ENCODE measurements around the gene CZIB. TPM values are rescaled to one million over a fixed set of nuclear protein-coding genes. Genes with fewer than 3 reads are reported as not detected.
A peak's percentile ranks its signal among the peaks of the same experiment; 100 is the strongest.

CZIB gene
- total and polyA plus RNA-seq, 2 of the 13 experiments (the other 11 are each of a cell fraction or from before 2014, with no cell fraction given): 49.2 to 67.0 TPM

GRCh38 chr1:53238197-53239155, 18.0 kb upstream of the CZIB start, which contains the start of gene MAGOH (continued):
- TF ChIP-seq MED13 (CRISPR knock-in tag; IDR thresholded peaks at IDR 0.05) (no peak), KLF9 (CRISPR knock-in tag; IDR thresholded peaks at IDR 0.05; ENCODE audit: low read depth) (no peak), ZSCAN5A (CRISPR knock-in tag; IDR thresholded peaks at IDR 0.05; ENCODE audit: borderline replicate concordance) (0 out of 2 replicates have a peak, but pooled peaks have one; percentile 42), ATF3 (CRISPR knock-in tag; IDR thresholded peaks at IDR 0.05) (no peak), SAP130 (CRISPR knock-in tag; IDR thresholded peaks at IDR 0.05; ENCODE audit: low read depth) (peak; percentile 97), ZNF3 (CRISPR knock-in tag; IDR thresholded peaks at IDR 0.05) (no peak), TAF15 (IDR thresholded peaks at IDR 0.05; ENCODE audit: low read depth, low read length, poor library complexity, severe bottlenecking) (peak; percentile 48), ZSCAN29 (CRISPR knock-in tag; conservative IDR thresholded peaks at IDR 0.05) (peak; percentile 81), ZNF33B (CRISPR knock-in tag; IDR thresholded peaks at IDR 0.05) (no peak), NCOA2 (CRISPR knock-in tag; IDR thresholded peaks at IDR 0.05) (peak; percentile 63; the same call in 1 of the 2 replicates), ZNF343 (CRISPR knock-in tag; IDR thresholded peaks at IDR 0.05) (peak; percentile 73; the same call in 1 of the 2 replicates), ZNF800 (CRISPR knock-in tag; IDR thresholded peaks at IDR 0.05) (no peak), ZSCAN25 (CRISPR knock-in tag; IDR thresholded peaks at IDR 0.05) (no peak), CENPX (CRISPR knock-in tag; IDR thresholded peaks at IDR 0.05) (no peak), PAWR (CRISPR knock-in tag; IDR thresholded peaks at IDR 0.05; ENCODE audit: borderline replicate concordance) (peak; percentile 67; the same call in 1 of the 2 replicates), JUND (CRISPR knock-in tag; IDR thresholded peaks at IDR 0.05) (peak; percentile 79), ZBTB21 (CRISPR knock-in tag; IDR thresholded peaks at IDR 0.05) (peak; percentile 98), SALL2 (CRISPR knock-in tag; IDR thresholded peaks at IDR 0.05) (peak; percentile 88; the same call in 1 of the 2 replicates), ZBTB7A (CRISPR knock-in tag; IDR thresholded peaks at IDR 0.05) (0 out of 2 replicates have a peak, but pooled peaks have one; percentile 50), GPN1 (CRISPR knock-in tag; IDR thresholded peaks at IDR 0.05; ENCODE audit: borderline replicate concordance) (no peak), ZNF790 (CRISPR knock-in tag; IDR thresholded peaks at IDR 0.05; ENCODE audit: borderline replicate concordance) (peak; percentile 81; the same call in 1 of the 2 replicates), ZNF263 (CRISPR knock-in tag; IDR thresholded peaks at IDR 0.05) (no peak; the same call in 1 of the 2 replicates), RFXANK (CRISPR knock-in tag; IDR thresholded peaks at IDR 0.05) (peak; percentile 71; the same call in 1 of the 2 replicates), PHF8 (CRISPR knock-in tag; IDR thresholded peaks at IDR 0.05) (peak; percentile 96), PITX1 (CRISPR knock-in tag; IDR thresholded peaks at IDR 0.05) (peak; percentile 73; the same call in 1 of the 2 replicates), TBP (CRISPR knock-in tag; IDR thresholded peaks at IDR 0.05) (no peak), ZNF670 (CRISPR knock-in tag; IDR thresholded peaks at IDR 0.05; ENCODE audit: borderline replicate concordance) (no peak), TAF1 (CRISPR knock-in tag; IDR thresholded peaks at IDR 0.05) (peak; percentile 79), PHF5A (CRISPR knock-in tag; IDR thresholded peaks at IDR 0.05; ENCODE audit: low read depth, unreplicated experiment) (peak; percentile 39)

Measured in HepG2 (cell line).